Tibial artery (tissue), 4 donors: ENCODE results near the gene KLK5.

ENCODE experiments used
- DNase-seq, 2 donors: peaks; one replicate each; pipeline ENCODE4 v3.0.0-alpha.2; 2019
- H3K27ac ChIP-seq, 2 donors: fragments of 200-600 bp; sonication (generic) in 1 of 2; 1 replicate in 1 of 2; 2 replicates in 1 of 2; pipeline ENCODE4 v1.5.1; 2018 to 2019; ENCODE audit warnings: mild to moderate bottlenecking in 1 of 2
- H3K27me3 ChIP-seq, 2 donors: fragments of 200-600 bp; sonication (generic) in 1 of 2; one replicate each; pipeline versions ENCODE4 v1.5.1 to v1.6.0; 2016 to 2019
- H3K36me3 ChIP-seq, 3 donors: fragments of 200-600 bp; sonication (generic) in 2 of 3; one replicate each; pipeline ENCODE4 v1.5.1; 2016 to 2019; ENCODE audit warnings: mild to moderate bottlenecking in 2 of 3
- H3K4me1 ChIP-seq, 4 donors: fragments of 200-600 bp; sonication (generic) in 2 of 4; 1 replicate in 3 of 4; 2 replicates in 1 of 4; pipeline ENCODE4 v1.5.1; 2016 to 2019
- H3K4me3 ChIP-seq, 2 donors: fragments of 200-600 bp; sonication (generic) in 1 of 2; 1 replicate in 1 of 2; 2 replicates in 1 of 2; pipeline ENCODE4 v1.5.1; 2018 to 2019; ENCODE audit warnings: mild to moderate bottlenecking in 2 of 2
- H3K9me3 ChIP-seq, 3 donors: fragments of 200-600 bp; sonication (generic) in 1 of 3; one replicate each; pipeline ENCODE4 v1.5.1; 2016 to 2019
- intact Hi-C: fragments of 100-400 bp; cut with DNase I; formaldehyde crosslinking; loops from one replicate; pipeline ENCODE4 v1.15.0; 2023; ENCODE audit warnings: low total_unique reads
- TF ChIP-seq, protein P1 (sequence below), 2 experiments: fragments of 200-600 bp in 1 of 2; fragments of 450-650 bp in 1 of 2; IDR thresholded peaks; one replicate each; pipeline ENCODE4 v1.5.1; 2017 to 2019; ENCODE audit warnings: antibody characterized with exemption in 2 of 2, mild to moderate bottlenecking in 1 of 2, moderate library complexity in 1 of 2

KLK5 gene, protein sequence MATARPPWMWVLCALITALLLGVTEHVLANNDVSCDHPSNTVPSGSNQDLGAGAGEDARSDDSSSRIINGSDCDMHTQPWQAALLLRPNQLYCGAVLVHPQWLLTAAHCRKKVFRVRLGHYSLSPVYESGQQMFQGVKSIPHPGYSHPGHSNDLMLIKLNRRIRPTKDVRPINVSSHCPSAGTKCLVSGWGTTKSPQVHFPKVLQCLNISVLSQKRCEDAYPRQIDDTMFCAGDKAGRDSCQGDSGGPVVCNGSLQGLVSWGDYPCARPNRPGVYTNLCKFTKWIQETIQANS

DNA sequence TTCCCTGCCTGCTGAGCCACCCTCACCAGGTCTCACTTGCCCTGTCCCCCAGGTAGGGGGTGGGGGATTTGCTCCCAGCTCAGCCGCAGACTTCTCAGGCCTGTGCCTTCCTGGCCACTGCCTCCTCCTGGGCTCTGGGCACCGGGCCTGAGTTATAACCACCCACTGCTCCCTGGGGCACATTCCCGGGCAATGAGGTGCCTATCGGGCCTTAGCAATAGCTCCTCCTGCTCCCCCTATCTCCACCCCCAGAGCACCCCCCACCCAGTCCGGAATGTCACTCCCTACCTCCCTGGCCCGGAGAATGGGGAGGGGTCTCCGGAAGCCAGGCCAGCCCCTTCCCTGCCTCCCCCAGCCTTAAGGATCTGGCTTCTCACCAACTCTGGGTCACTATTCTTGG is at the start of gene KLK5:
TSS of gene KLK5 (minus strand) at position 129 of the 400 bp plus-strand sequence. CDS start 381 bp downstream, outside the sequence.
- no peaks in the 10 kb centered on the region for H3K4me1 ChIP-seq
- intact Hi-C loops, result no loop called here
- no peaks in the 10 kb centered on the region for H3K36me3 ChIP-seq
- no peak within 1 kb of the TSS for H3K4me3 ChIP-seq
- TF ChIP-seq, protein P1, sequence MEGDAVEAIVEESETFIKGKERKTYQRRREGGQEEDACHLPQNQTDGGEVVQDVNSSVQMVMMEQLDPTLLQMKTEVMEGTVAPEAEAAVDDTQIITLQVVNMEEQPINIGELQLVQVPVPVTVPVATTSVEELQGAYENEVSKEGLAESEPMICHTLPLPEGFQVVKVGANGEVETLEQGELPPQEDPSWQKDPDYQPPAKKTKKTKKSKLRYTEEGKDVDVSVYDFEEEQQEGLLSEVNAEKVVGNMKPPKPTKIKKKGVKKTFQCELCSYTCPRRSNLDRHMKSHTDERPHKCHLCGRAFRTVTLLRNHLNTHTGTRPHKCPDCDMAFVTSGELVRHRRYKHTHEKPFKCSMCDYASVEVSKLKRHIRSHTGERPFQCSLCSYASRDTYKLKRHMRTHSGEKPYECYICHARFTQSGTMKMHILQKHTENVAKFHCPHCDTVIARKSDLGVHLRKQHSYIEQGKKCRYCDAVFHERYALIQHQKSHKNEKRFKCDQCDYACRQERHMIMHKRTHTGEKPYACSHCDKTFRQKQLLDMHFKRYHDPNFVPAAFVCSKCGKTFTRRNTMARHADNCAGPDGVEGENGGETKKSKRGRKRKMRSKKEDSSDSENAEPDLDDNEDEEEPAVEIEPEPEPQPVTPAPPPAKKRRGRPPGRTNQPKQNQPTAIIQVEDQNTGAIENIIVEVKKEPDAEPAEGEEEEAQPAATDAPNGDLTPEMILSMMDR (IDR thresholded peaks at IDR 0.05), result no peak
- no peaks in the 10 kb centered on the region for H3K9me3 ChIP-seq
- H3K27ac ChIP-seq, result no peak within 1 kb of the TSS
- H3K27me3 ChIP-seq, result peaks cover 0 to 8% of the 10 kb centered on the region in 2 donors
- no peak for DNase-seq

DNA sequence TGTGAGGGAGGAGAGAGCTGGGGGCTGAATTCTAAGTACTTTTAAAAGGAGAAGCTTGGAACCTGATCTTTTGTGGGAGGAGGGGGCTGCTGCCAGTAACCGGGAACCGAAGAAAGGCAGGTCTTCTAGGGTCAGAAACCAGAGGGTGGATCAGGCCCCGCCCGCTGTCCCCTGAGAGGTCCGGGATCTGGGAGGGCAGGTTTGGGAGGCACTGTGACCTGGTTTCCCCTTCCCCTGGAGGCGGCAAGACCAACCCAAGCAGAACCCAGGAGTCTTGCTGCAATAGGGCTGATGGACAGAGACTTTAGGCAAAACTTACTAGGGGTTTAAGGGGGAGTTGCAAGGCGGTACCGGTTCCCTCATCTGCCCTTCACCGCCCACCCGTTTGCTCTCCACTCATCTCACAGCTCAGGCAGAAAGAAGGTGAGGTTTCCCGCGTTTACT is 49.3 kb upstream of the KLK5 start:
- TF ChIP-seq, protein P1 (IDR thresholded peaks at IDR 0.05), result no peak
- Histone ChIP-seq H3K9me3 (no peaks in the 10 kb centered on the region), H3K27ac (no peak overlapping the region), H3K36me3 (no peaks in the 10 kb centered on the region), H3K27me3 (peaks cover 0 to 44% of the 10 kb centered on the region in 2 donors), H3K4me1 (peaks cover 0 to 11% (median 0%) of the 10 kb centered on the region in 4 donors), H3K4me3 (no peak overlapping the region)
- DNase-seq, result no peak
- intact Hi-C loops, result no loop called here

DNA sequence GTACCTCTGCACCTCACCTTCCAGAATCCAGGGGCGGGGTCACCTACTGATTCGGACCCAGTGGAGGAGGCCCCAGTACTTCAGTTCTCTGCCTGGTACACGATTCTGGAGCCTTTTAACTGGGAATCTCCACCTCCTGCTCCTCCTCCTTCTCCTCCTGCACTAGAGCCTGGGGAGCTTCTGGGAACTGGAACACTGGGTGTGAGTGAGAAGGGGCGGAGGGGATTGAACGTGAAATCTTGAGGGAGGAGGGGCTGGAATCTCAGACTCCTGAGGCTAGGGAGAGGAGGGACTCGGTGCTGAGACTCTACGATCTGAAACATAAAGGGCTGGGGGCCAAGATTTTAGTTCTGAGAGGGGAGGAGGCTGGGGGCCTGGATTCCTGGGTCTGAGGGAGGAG is 48.7 kb upstream of the KLK5 start, which contains the start of gene KLK8:
TSS of gene KLK8 (minus strand) at position 90 of the 400 bp plus-strand sequence. CDS start 437 bp downstream, outside the sequence.
- Histone ChIP-seq H3K4me1 (peaks cover 0 to 11% (median 0%) of the 10 kb centered on the region in 4 donors), H3K36me3 (no peaks in the 10 kb centered on the region), H3K4me3 (no peak within 1 kb of the TSS), H3K9me3 (no peaks in the 10 kb centered on the region), H3K27me3 (peaks cover 0 to 40% of the 10 kb centered on the region in 2 donors), H3K27ac (no peak within 1 kb of the TSS)
- no peak for DNase-seq
- TF ChIP-seq, protein P1 (IDR thresholded peaks at IDR 0.05), result no peak
- intact Hi-C loops, result no loop called here

DNA sequence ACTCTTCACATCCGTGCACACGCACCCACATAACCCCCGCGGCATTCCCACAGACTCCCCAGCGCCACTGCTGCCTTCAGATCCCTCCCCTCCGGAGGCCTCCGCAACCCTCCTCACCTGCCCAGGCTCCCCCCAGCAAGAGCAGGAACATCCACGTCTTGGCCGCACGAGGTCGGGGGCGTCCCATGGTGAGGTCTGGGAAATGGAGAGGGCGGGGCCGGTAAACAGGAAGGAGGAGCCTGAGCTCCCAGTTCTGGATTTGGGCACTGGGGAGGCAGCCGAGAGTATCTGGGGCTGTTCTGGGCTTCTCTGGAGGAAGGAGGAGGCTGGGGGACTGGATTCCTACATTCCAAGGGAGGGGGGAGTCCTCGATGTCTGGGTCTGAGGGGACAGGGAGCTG is 48.1 kb upstream of the KLK5 start:
- Histone ChIP-seq H3K4me1 (peaks cover 0 to 11% (median 0%) of the 10 kb centered on the region in 4 donors), H3K27me3 (peaks cover 0 to 40% of the 10 kb centered on the region in 2 donors), H3K4me3 (no peak overlapping the region), H3K36me3 (no peaks in the 10 kb centered on the region), H3K27ac (no peak overlapping the region), H3K9me3 (no peaks in the 10 kb centered on the region)
- TF ChIP-seq, protein P1 (IDR thresholded peaks at IDR 0.05), result no peak
- intact Hi-C loops, result no loop called here
- DNase-seq, result no peak

DNA sequence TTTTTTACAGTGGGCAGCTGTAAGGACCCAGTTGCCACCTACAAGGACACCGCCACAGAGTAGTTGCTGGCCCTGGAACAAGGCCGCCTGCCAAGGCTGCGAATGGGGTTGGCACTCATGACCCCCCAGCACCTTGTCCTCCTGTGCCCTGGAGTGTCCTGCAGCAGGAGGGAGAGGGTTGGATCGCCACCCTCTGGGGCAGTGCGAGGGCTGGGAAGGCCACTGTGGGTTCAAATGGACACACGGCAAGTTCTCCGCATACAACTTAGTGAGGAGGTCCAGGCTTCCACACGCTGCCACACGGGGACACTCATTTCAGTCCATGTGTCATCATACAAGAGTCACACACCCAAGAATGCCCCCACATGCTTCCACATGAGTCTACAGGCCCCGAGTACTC is 47.6 kb upstream of the KLK5 start:
- H3K4me3 ChIP-seq, result no peak overlapping the region
- intact Hi-C loops, result no loop called here

More for the DNA sequence above, 47.6 kb upstream of the KLK5 start:
- no peaks in the 10 kb centered on the region for H3K9me3 ChIP-seq
- no peak for DNase-seq
- no peaks in the 10 kb centered on the region for H3K36me3 ChIP-seq
- peaks cover 0 to 11% (median 0%) of the 10 kb centered on the region in 4 donors for H3K4me1 ChIP-seq
- peaks cover 0 to 40% of the 10 kb centered on the region in 2 donors for H3K27me3 ChIP-seq
- TF ChIP-seq, protein P1 (IDR thresholded peaks at IDR 0.05), result no peak
- no peak overlapping the region for H3K27ac ChIP-seq
